GM21423 (cell line): ENCODE results near the gene SKI.
"Not testable (repeated sequence)": the region's sequence is repeated elsewhere in the genome, so short reads cannot be mapped to it uniquely, and the experiment has no call there.

Source experiments
- ATAC-seq: cut with Tn5 transposase; IDR thresholded peaks from one replicate; pipeline ENCODE4 v1.9.1; 2021; ENCODE audit warnings: mild to moderate bottlenecking, moderate library complexity; ENCODE audit not compliant: unreplicated experiment

The SKI gene

GRCh38 chr1:2318314-2319278 is 90.5 kb downstream of the SKI start:
- ATAC-seq, result no peak

- ATAC-seq, result no peak
Observed at GRCh38 chr1:2319291-2319690, 91.2 kb downstream of the SKI start.

- ATAC-seq, result no peak
Observed at GRCh38 chr1:2320006-2320405, 91.9 kb downstream of the SKI start.

- no peak for ATAC-seq
Observed at GRCh38 chr1:2320760-2321667, 92.9 kb downstream of the SKI start.

GRCh38 chr1:2322065-2322571 is 94.0 kb downstream of the SKI start:
- ATAC-seq, result no peak

GRCh38 chr1:2322581-2323211 is 94.6 kb downstream of the SKI start:
- ATAC-seq, result no peak

- no peak for ATAC-seq
Observed at GRCh38 chr1:2323451-2323974, 95.4 kb downstream of the SKI start.

GRCh38 chr1:2324553-2325366 is 96.6 kb downstream of the SKI start:
- ATAC-seq, result no peak

- no peak for ATAC-seq
Observed at GRCh38 chr1:2326524-2326923, 98.4 kb downstream of the SKI start.

GRCh38 chr1:2327162-2327561 is 99.0 kb downstream of the SKI start:
- not testable (repeated sequence) for ATAC-seq

- ATAC-seq, result no peak
Observed at GRCh38 chr1:2327841-2328240, 99.7 kb downstream of the SKI start.

GRCh38 chr1:2328676-2329455 is 100.7 kb downstream of the SKI start:
- no peak for ATAC-seq

- no peak for ATAC-seq
Observed at GRCh38 chr1:2330035-2330434, 101.9 kb downstream of the SKI start.

GRCh38 chr1:2330519-2331199 is 102.5 kb downstream of the SKI start:
- no peak for ATAC-seq

GRCh38 chr1:2331200-2331544 is 103.1 kb downstream of the SKI start:
- no peak for ATAC-seq

GRCh38 chr1:2331580-2331979 is 103.5 kb downstream of the SKI start:
- not testable (repeated sequence) for ATAC-seq

- ATAC-seq, result no peak
Observed at GRCh38 chr1:2334366-2334765, 106.2 kb downstream of the SKI start.

GRCh38 chr1:2334883-2335534 is 106.9 kb downstream of the SKI start:
- no peak for ATAC-seq
